Peyer's patch (tissue), 4 donors: ENCODE results near the gene LCMT2. TPM values are rescaled to one million over a fixed set of nuclear protein-coding genes. Genes with fewer than 3 reads are reported as not detected.

Source experiments
- DNase-seq, 3 donors: peaks; one replicate each; pipeline ENCODE4 v3.0.0-alpha.2; 2017 to 2019
- H3K27ac ChIP-seq, 4 donors: fragments of 200-600 bp; sonication (generic); one replicate each; pipeline ENCODE4 v1.5.1; 2016 to 2019
- H3K27me3 ChIP-seq, 2 donors: fragments of 200-600 bp; sonication (generic); one replicate each; pipeline ENCODE4 v1.5.1; 2019
- H3K36me3 ChIP-seq, 3 donors: fragments of 200-600 bp; sonication (generic); one replicate each; pipeline ENCODE4 v1.5.1; 2016 to 2019
- H3K4me1 ChIP-seq, 4 donors: fragments of 200-600 bp; sonication (generic); one replicate each; pipeline ENCODE4 v1.5.1; 2016 to 2019
- H3K4me3 ChIP-seq, 4 donors: fragments of 200-600 bp; sonication (generic); 1 replicate in 3 of 4; 2 replicates in 1 of 4; pipeline ENCODE4 v1.5.1; 2016 to 2019; ENCODE audit warnings: mild to moderate bottlenecking in 1 of 4
- H3K9me3 ChIP-seq, 4 donors: fragments of 200-600 bp; sonication (generic); one replicate each; pipeline ENCODE4 v1.5.1; 2016 to 2019; ENCODE audit warnings: mild to moderate bottlenecking in 1 of 4
- CTCF ChIP-seq, 6 experiments: fragments of 450-650 bp in 4 of 6; fragments of 200-600 bp in 2 of 6; sonication (generic) in 1 of 6; IDR thresholded peaks; one replicate each; pipeline ENCODE4 v1.5.1; 2017 to 2019; ENCODE audit warnings: antibody characterized with exemption in 6 of 6, mild to moderate bottlenecking in 3 of 6, moderate library complexity in 1 of 6
- POLR2A ChIP-seq, 2 donors: fragments of 450-650 bp; IDR thresholded peaks; one replicate each; pipeline ENCODE4 v1.5.1; 2017; ENCODE audit warnings: antibody characterized with exemption in 2 of 2, mild to moderate bottlenecking in 2 of 2, moderate library complexity in 2 of 2
- total RNA-seq, 4 donors: library from RNA; depleted of rRNA; stranded (reverse); fragments of >200 nt; gene quantifications; one replicate each; pipeline ENCODE4 v1.1.0, GENCODE V29; 2016

Gene LCMT2
- total RNA-seq, 4 donors from 2014 or later, result 2.8 to 5.1 (median 3.6) TPM

DNA sequence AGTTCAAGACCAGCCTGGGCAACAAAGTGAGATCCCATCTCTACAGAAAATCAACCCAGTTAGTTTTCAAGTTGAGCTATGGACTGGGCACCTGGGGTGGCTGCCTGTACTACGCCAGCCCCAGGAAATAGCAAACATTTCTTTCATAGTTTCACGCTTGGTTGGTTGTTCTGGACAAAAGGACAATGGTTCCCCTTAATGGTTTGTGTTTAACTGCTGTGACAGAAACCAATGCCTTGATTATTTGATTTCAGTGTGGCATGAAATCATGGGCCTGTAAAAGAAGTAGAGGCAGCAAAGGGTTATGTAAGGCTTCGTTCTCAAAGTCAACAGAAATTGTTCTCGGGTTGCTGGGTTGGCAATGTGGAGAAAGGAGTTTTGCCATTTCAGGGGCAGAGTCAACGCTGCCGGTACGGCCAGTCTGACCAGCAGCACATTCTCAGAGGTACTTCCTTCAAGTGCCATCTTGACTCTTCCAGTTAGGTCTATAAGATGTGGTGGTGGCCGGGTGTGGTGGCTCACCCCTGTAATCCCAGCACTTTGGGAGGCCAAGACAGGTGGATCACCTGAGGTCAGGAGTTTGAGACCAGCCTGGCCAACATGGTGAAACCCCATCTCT, 12.7 kb downstream of the LCMT2 start:
- no peaks in the 10 kb centered on the region for H3K4me1 ChIP-seq
- TF ChIP-seq CTCF (IDR thresholded peaks at IDR 0.05) (no peak), POLR2A (IDR thresholded peaks at IDR 0.05) (no peak)
- no peak overlapping the region for H3K4me3 ChIP-seq
- H3K27ac ChIP-seq, result no peak overlapping the region
- no peaks in the 10 kb centered on the region for H3K36me3 ChIP-seq
- H3K9me3 ChIP-seq, result no peaks in the 10 kb centered on the region
- H3K27me3 ChIP-seq, result no peaks in the 10 kb centered on the region
- DNase-seq, result no peak

- Histone ChIP-seq H3K27ac (peak overlapping the region in 1 of 4 donors; percentile 39), H3K27me3 (no peaks in the 10 kb centered on the region), H3K4me1 (no peaks in the 10 kb centered on the region), H3K9me3 (no peaks in the 10 kb centered on the region), H3K36me3 (no peaks in the 10 kb centered on the region), H3K4me3 (no peak overlapping the region)
- no peak for DNase-seq
- no peak for TF ChIP-seq POLR2A (IDR thresholded peaks at IDR 0.05)
- TF ChIP-seq CTCF (IDR thresholded peaks at IDR 0.05), result no peak
Measured at GRCh38 chr15:43316971-43317346, 13.4 kb downstream of the LCMT2 start.

GRCh38 chr15:43316016-43316970, 14.1 kb downstream of the LCMT2 start:
- no peaks in the 10 kb centered on the region for H3K27me3 ChIP-seq

DNA sequence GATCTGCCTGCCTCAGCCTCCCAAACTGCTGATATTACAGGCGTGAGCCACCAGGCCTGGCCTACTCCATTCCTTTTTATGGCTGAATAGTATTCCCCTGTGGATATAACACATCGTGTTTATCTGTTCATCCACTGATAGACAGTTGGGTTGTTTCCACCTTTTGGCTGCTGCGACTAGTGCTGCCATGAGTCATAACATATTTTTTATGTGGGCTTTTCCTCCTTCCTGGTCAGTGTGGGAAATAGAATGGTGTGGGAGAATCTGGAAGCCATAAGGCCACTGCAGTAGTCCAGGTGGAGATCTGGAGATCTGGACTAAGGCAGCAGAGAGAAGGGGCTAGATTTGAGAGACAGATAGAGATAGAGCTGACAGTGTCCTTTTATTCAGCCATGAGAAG, 16.2 kb downstream of the LCMT2 start:
- Histone ChIP-seq H3K27ac (no peak overlapping the region), H3K9me3 (no peaks in the 10 kb centered on the region), H3K4me3 (no peak overlapping the region), H3K27me3 (no peaks in the 10 kb centered on the region), H3K4me1 (no peaks in the 10 kb centered on the region), H3K36me3 (no peaks in the 10 kb centered on the region)
- TF ChIP-seq POLR2A (IDR thresholded peaks at IDR 0.05) (no peak), CTCF (IDR thresholded peaks at IDR 0.05) (no peak)
- DNase-seq, result no peak

More at GRCh38 chr15:43316016-43316970, 14.1 kb downstream of the LCMT2 start:
- Histone ChIP-seq H3K36me3 (no peaks in the 10 kb centered on the region), H3K27ac (peak overlapping the region in 1 of 4 donors; percentile 39), H3K9me3 (no peaks in the 10 kb centered on the region), H3K4me3 (no peak overlapping the region), H3K4me1 (no peaks in the 10 kb centered on the region)
- no peak for TF ChIP-seq CTCF (IDR thresholded peaks at IDR 0.05)
- TF ChIP-seq POLR2A (IDR thresholded peaks at IDR 0.05), result no peak
- no peak for DNase-seq

- no peaks in the 10 kb centered on the region for H3K4me1 ChIP-seq
- no peaks in the 10 kb centered on the region for H3K27me3 ChIP-seq
- no peak overlapping the region for H3K4me3 ChIP-seq
- DNase-seq, result no peak
- no peaks in the 10 kb centered on the region for H3K9me3 ChIP-seq
- TF ChIP-seq CTCF (IDR thresholded peaks at IDR 0.05) (no peak), POLR2A (IDR thresholded peaks at IDR 0.05) (no peak)
- no peaks in the 10 kb centered on the region for H3K36me3 ChIP-seq
- H3K27ac ChIP-seq, result no peak overlapping the region
Measured at GRCh38 chr15:43312378-43312777, 18.0 kb downstream of the LCMT2 start.
